ENCODE data around the gene MOB1B.
"Not testable (repeated sequence)": the region's sequence is repeated elsewhere in the genome, so short reads cannot be mapped to it uniquely, and the experiment has no call there.

The MOB1B gene

DNA sequence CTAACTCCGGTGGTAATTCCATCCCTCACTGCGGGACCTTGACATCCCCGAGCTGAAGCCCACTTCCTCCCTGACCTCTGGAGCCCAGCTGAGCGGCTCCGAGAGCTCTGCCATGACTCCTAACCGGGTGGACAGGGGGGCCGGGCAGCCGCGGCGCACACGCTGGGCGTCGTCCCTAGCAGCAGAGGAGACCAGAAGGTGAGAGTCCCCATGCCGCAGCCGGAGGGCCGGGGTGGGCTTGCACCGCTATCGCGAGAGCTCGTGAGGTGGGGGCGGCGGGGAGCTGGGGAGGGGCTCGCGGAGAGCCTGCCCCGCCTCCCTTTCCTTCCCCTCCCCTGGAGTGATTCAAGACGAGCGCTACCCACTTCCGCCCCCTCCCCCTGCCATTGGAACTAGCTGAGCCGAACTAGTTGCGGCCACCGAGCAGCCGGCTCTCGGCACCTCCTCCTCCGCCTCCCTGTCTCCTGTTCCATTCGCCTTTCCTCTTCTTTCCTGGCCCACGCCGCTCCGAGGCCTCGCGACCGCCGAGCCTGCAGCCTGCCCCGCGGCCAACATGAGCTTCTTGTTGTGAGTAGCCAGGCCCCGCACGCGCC lies at the start of gene MOB1B:
TSS of gene MOB1B (plus strand) at position 386 of the 593 bp plus-strand sequence. CDS start at position 554, 168 bp downstream.
- peak; percentile 75 for DNase-seq

DNA sequence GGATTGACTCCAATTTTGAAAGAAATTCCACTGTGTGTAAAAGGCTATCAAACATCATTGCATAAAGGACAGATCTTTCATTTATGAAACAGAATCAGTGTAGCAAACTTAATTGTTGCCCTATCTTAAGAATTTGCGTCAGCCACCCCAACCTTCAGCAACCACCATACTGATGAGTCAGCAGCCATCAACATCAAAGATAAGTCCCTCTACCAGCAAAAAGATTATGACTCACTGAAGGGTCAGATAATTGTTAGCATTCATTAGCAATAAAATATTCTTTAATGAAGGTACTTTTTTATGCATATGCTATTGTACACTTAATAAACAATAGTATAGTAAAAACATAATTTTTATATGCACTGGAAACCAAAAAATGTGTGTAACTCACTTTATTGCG lies 46.7 kb upstream of the MOB1B start:
- no peak for DNase-seq

- no peak for DNase-seq
Measured at GRCh38 chr4:70858454-70858853, 43.7 kb upstream of the MOB1B start.

- DNase-seq = no peak
Measured at GRCh38 chr4:70859066-70859465, 43.1 kb upstream of the MOB1B start.

- DNase-seq = no peak
Measured at GRCh38 chr4:70863099-70863790, 38.9 kb upstream of the MOB1B start.

- DNase-seq = no peak
Measured at GRCh38 chr4:70868778-70869177, 33.4 kb upstream of the MOB1B start.

DNA sequence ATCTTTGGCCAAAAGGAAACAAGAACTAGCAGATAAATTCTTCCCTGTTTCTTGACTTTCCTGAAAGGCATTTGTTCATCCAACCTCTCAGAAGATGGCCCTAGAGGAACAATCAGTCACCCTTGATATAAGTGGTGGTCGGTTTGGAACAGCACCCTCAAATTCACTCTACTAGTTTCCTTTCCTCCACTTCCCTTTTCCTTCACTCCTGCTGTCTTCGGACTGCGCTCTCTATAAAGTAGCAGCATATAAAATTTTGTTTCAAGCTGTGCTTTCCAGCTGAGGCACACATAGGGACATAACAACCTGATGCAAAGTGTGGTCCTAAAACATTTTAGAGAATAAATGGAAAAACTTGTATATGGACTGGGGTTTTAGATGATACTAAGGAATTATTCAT lies 29.0 kb upstream of the MOB1B start:
- DNase-seq = no peak

DNA sequence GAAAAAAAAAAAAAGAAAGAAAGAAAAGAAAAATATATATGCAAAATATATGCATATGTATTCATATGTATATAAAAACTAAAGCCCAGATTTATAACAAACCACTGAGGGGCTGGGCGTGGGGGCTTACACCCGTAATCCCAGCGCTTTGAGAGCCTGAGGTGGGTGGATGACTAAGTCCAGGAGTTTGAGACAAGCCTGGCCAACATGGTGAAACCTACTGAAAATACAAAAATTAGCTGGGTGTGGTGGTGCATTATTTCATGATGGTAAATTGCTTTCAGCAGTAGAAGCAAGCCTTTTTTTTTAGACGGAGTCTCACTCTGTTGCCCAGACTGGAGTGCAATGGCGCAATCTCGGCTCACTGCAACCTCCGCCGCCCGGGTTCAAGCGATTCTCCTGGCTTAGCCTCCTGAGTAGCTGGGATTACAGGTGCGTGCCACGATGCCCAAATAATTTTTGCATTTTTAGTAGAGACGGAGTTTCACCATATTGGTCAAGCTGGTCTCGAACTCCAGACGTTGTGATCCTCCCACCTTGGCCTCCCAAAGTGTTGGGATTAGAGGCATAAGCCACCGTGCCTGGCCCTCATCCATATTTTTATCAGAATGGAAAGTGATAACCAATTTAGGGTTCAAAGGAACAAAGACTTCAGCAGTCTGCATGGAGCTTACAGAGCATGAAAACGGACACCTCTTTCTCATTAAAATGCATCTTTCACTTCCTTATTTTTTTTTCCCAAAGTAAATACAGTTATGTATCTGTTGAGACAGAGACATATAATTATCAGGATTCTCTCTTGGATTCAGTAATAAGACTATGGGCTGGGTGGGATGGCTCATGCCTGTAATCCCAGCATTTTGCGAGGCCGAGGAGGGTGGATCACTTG lies 27.7 kb upstream of the MOB1B start:
- no peak for DNase-seq

GRCh38 chr4:70877556-70877955 lies 24.6 kb upstream of the MOB1B start:
- DNase-seq = no peak

- no peak for DNase-seq
Measured at GRCh38 chr4:70880739-70881138, 21.4 kb upstream of the MOB1B start.

- no peak for DNase-seq
Measured at GRCh38 chr4:70885174-70885573, 17.0 kb upstream of the MOB1B start.

GRCh38 chr4:70892086-70892769 lies 9.9 kb upstream of the MOB1B start:
- DNase-seq = no peak

DNA sequence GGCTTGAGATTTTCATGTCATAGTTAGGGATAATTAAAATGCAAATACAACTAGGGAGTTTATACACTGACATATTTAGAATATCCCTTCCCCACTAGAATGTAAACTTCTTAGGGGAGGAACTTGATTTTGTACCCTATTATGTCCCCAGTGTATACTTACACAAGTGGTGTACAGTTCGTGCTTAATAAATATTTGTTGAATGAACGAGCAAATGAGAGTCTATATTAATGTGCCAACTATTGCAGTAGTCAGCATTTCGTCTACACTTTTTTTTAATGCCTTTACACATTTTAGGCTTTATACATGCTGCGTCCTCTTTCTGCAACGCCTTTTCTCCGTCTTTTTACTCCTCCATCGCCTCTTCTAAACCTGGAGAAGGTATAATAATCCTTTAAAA lies 8.4 kb upstream of the MOB1B start:
- no peak for DNase-seq

- DNase-seq = no peak
Measured at GRCh38 chr4:70895405-70895804, 6.8 kb upstream of the MOB1B start.

- DNase-seq = no peak
Measured at GRCh38 chr4:70895811-70896491, 6.2 kb upstream of the MOB1B start.

DNA sequence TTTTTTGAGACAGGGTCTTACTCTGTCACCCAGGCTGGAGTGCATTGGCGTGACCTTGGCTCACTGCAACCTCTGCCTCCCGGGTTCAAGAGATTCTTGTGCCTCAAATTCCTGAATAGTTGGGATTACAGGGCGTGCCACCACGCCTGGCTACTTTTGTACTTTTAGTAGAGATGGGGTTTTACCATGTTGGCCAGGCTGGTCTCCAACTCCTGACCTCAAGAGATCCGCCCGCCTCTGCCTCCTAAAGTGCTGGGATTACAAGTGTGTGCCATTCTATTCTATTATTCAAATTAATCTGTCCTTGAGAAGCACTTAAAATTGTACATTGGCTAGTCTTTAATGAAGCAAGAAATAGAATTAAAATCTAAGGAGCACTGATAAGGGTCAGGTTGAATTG lies 3.6 kb upstream of the MOB1B start:
- not testable (repeated sequence) for DNase-seq

DNA sequence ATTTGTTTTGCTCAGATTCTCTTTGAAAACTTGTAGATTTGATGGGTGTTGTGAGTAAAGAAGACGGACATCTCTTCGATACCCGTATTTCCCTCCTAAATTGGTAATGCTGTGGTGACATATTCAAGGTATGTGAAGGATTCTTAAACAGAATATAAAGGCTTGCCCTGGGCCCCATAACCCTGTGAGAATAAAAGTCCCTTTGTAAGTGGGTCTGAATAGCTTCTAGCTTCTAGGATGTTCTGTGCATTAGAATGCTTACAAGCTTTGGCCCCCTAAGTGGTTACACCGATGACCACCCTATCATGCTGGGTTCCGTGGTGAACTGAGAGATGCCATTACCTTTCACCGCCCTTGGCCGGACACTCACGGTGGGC lies 574 bp upstream of the MOB1B start:
- no peak for DNase-seq

- no peak for DNase-seq
Measured at GRCh38 chr4:70902577-70903290, 565 bp downstream of the MOB1B start.

DNA sequence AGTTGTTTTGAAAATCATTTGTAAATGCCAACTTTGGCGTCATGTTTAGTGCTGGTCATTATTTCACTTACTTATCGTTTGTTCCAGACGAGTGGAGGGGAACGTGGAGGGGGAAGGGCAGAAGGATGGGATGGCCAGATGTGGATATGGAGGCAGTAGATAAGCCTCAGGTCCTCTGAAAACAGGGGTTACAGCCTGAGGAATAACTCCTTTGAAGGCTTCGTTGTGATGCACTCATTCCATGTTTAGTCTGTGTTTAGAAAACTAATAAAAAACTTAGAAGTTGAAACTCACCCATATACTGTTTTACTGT lies 1.1 kb downstream of the MOB1B start:
- no peak for DNase-seq

GRCh38 chr4:70908993-70909556 lies 6.9 kb downstream of the MOB1B start:
- DNase-seq = no peak

- no peak for DNase-seq
Measured at GRCh38 chr4:70914000-70914399, 11.8 kb downstream of the MOB1B start.

DNA sequence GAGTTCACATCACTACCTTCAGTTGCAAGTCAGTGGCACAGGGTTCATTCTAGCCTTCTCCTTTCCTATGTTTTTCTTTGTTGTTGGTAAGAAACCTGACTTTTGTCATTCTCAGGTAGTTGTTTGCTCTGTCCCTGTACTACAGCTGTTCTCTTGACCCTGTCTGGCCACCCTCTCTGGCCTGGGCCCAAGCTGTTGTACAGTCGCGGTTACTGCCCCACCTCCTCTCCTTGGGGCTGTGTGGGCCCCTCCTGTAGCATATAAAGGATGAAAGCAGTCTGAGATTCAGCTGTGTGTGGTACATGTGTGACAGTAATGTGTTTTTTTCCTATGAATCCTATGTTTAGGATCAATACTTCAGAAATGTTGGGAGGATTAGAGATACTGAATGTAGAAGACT lies 12.5 kb downstream of the MOB1B start:
- DNase-seq = no peak
